Adrenal gland (tissue), 12 donors: ENCODE measurements around the gene NOVA2. TPM values are rescaled to one million over a fixed set of nuclear protein-coding genes. Genes with fewer than 3 reads are reported as not detected.
A peak's percentile ranks its signal among the peaks of the same experiment; 100 is the strongest.

Experiments used
- DNase-seq, 7 donors: peaks; one replicate each; pipeline ENCODE4 v3.0.0-alpha.2; 2019 to 2020
- H3K27ac ChIP-seq, 5 donors: fragments of 200-600 bp; sonication (generic) in 4 of 5; 1 replicate in 3 of 5; 2 replicates in 2 of 5; pipeline versions ENCODE4 v1.5.1 to v1.8.0; 2016 to 2020; ENCODE audit warnings: mild to moderate bottlenecking in 1 of 5
- H3K27me3 ChIP-seq: fragments of 200-600 bp; 2 replicates; pipeline ENCODE4 v1.8.0; 2021
- H3K36me3 ChIP-seq, 2 donors: fragments of 200-600 bp; replicated peaks in 1 of 2; 1 replicate in 1 of 2; 2 replicates in 1 of 2; pipeline versions ENCODE4 v1.5.1 to v1.8.0; 2018 to 2022
- H3K4me1 ChIP-seq, 2 donors: fragments of 200-600 bp; replicated peaks in 1 of 2; 1 replicate in 1 of 2; 2 replicates in 1 of 2; pipeline versions ENCODE4 v1.5.1 to v1.8.0; 2018 to 2021
- H3K4me3 ChIP-seq, 4 donors: fragments of 200-600 bp; sonication (generic) in 3 of 4; one replicate each; pipeline ENCODE4 v1.5.1; 2016 to 2018
- H3K9me3 ChIP-seq, 3 donors: fragments of 200-600 bp; sonication (generic) in 1 of 3; replicated peaks in 1 of 3; 1 replicate in 2 of 3; 2 replicates in 1 of 3; pipeline versions ENCODE4 v1.5.1 to v1.8.0; 2016 to 2021
- CTCF ChIP-seq, 6 experiments: fragments of 450-650 bp in 4 of 6; fragments of 200-600 bp in 2 of 6; sonication (generic) in 1 of 6; IDR thresholded peaks; 1 replicate in 5 of 6; 2 replicates in 1 of 6; pipeline versions ENCODE4 v1.5.1 to v1.8.0; 2016 to 2021; ENCODE audit warnings: antibody characterized with exemption in 6 of 6, mild to moderate bottlenecking in 2 of 6, moderate library complexity in 1 of 6
- POLR2A ChIP-seq, 2 donors: fragments of 450-650 bp; IDR thresholded peaks; one replicate each; pipeline ENCODE4 v1.6.1; 2017; ENCODE audit warnings: antibody characterized with exemption in 2 of 2, mild to moderate bottlenecking in 2 of 2, moderate library complexity in 1 of 2
- WGBS, 4 donors: extraction: QIAGEN DNeasy Blood & Tissue Kit in 2 of 4; methylation state at CpG; one replicate each; pipeline versions ENCODE4 v1.1.5 to v1.1.7; 2013 to 2017; 5-methylcytosine and 5-hydroxymethylcytosine counted together
- intact Hi-C, 2 donors: fragments of 100-400 bp; cut with DNase I; formaldehyde crosslinking; loops; one replicate each; pipeline versions ENCODE4 v1.14.1 to v1.15.0; 2022 to 2023
- polyA plus RNA-seq, 3 donors: library from polyadenylated mRNA; stranded (reverse); fragments of 200-250 nt in 2 of 3; fragments of 350-450 nt in 1 of 3; fragmentation: Illumina TruSeq in 1 of 3; extraction: RNeasy Lipid Tissue Mini Kit (QIAGEN cat#74804) in 1 of 3; gene quantifications; one replicate each; pipeline ENCODE4 v1.2.3, GENCODE V29; 2013 to 2014
- total RNA-seq, 9 donors: library from RNA; depleted of rRNA in 4 of 9; stranded (reverse); fragments of >200 nt in 4 of 9; fragments of 120-200 nt in 1 of 9; fragmentation: NEBNext Ultra II Directional in 1 of 9; extraction: Animal tissue kit (Norgen Biotek cat#: 25700) in 1 of 9; gene quantifications; one replicate each; pipeline versions ENCODE4 v1.1.0 to v1.2.4, GENCODE V29; 2013 to 2023
- donor health status: healthy with polysubstance abuse.
- donor health status: Bipolar disorder and iron deficiency.
- donor health status: DM: yes; HTN: yes; CAD: no.
- donor health status: DM: no; HTN: no; CAD: no.
- donor health status: DM: no; HTN: no; CAD: no.
- donor health status: DM: yes; HTN: yes; CAD: no.

Gene NOVA2
- total and polyA plus RNA-seq, 12 donors = 0.54 to 10.8 (median 2.4) TPM

GRCh38 chr19:45889210-45889885 lies 84.3 kb downstream of the NOVA2 start:
- DNase-seq = no peak
- Histone ChIP-seq H3K4me1 (peaks cover 0 to 20% of the 10 kb centered on the region in 2 donors), H3K27me3 (no peaks in the 10 kb centered on the region), H3K9me3 (no peaks in the 10 kb centered on the region), H3K4me3 (no peak overlapping the region), H3K36me3 (peaks cover 0 to 12% of the 10 kb centered on the region in 2 donors), H3K27ac (no peak overlapping the region)
- WGBS, 4 donors = 66 to 73% (median 72%) methylated on average over 6 of the region's 6 CpGs
- TF ChIP-seq CTCF (IDR thresholded peaks at IDR 0.05) (no peak), POLR2A (IDR thresholded peaks at IDR 0.05) (no peak)
- intact Hi-C loops = no loop called here

GRCh38 chr19:45887200-45887710 lies 86.4 kb downstream of the NOVA2 start:
- peak in 1 of 7 donors; percentile 48 for DNase-seq
- no peaks in the 10 kb centered on the region for H3K9me3 ChIP-seq
- H3K27ac ChIP-seq = peak overlapping the region; percentile 64 to 92 (median 88)
- TF ChIP-seq POLR2A (IDR thresholded peaks at IDR 0.05) (no peak), CTCF (IDR thresholded peaks at IDR 0.05) (no peak)
- intact Hi-C loops = no loop called here
- H3K4me3 ChIP-seq = peak overlapping the region in 2 of 4 donors; percentile 78 to 81
- peaks cover 4 to 41% of the 10 kb centered on the region in 2 donors for H3K4me1 ChIP-seq
- H3K36me3 ChIP-seq = peaks cover 0 to 15% of the 10 kb centered on the region in 2 donors
- 33 to 45% (median 36%) methylated on average over 6 to 10 of the region's 10 CpGs for WGBS, 4 donors
- H3K27me3 ChIP-seq = no peaks in the 10 kb centered on the region

GRCh38 chr19:45886427-45887199 lies 87.1 kb downstream of the NOVA2 start:
- WGBS, 4 donors = 1 to 2% (median 1%) methylated on average over 13 to 32 of the region's 32 CpGs
- Histone ChIP-seq H3K4me1 (peaks cover 4 to 41% of the 10 kb centered on the region in 2 donors), H3K4me3 (peak overlapping the region in 3 of 4 donors; percentile 53 to 81 (median 78)), H3K9me3 (no peaks in the 10 kb centered on the region), H3K36me3 (peaks cover 0 to 15% of the 10 kb centered on the region in 2 donors), H3K27ac (peak overlapping the region; percentile 64 to 92 (median 88)), H3K27me3 (no peaks in the 10 kb centered on the region)
- TF ChIP-seq CTCF (IDR thresholded peaks at IDR 0.05) (no peak), POLR2A (IDR thresholded peaks at IDR 0.05) (peak; percentile 69 to 70)
- peak; percentile 93 to 96 (median 94) for DNase-seq
- intact Hi-C loops = no loop called here
